ENCODE measurements around the gene SPPL2B. TPM values are rescaled to one million over a fixed set of nuclear protein-coding genes. Genes with fewer than 3 reads are reported as not detected.
A peak's percentile ranks its signal among the peaks of the same experiment; 100 is the strongest.
"Not testable (repeated sequence)": the region's sequence is repeated elsewhere in the genome, so short reads cannot be mapped to it uniquely, and the experiment has no call there.

Gene SPPL2B, protein sequence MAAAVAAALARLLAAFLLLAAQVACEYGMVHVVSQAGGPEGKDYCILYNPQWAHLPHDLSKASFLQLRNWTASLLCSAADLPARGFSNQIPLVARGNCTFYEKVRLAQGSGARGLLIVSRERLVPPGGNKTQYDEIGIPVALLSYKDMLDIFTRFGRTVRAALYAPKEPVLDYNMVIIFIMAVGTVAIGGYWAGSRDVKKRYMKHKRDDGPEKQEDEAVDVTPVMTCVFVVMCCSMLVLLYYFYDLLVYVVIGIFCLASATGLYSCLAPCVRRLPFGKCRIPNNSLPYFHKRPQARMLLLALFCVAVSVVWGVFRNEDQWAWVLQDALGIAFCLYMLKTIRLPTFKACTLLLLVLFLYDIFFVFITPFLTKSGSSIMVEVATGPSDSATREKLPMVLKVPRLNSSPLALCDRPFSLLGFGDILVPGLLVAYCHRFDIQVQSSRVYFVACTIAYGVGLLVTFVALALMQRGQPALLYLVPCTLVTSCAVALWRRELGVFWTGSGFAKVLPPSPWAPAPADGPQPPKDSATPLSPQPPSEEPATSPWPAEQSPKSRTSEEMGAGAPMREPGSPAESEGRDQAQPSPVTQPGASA
- total RNA-seq = 10 to 100 TPM; 58.9 to 68.2 TPM

DNA sequence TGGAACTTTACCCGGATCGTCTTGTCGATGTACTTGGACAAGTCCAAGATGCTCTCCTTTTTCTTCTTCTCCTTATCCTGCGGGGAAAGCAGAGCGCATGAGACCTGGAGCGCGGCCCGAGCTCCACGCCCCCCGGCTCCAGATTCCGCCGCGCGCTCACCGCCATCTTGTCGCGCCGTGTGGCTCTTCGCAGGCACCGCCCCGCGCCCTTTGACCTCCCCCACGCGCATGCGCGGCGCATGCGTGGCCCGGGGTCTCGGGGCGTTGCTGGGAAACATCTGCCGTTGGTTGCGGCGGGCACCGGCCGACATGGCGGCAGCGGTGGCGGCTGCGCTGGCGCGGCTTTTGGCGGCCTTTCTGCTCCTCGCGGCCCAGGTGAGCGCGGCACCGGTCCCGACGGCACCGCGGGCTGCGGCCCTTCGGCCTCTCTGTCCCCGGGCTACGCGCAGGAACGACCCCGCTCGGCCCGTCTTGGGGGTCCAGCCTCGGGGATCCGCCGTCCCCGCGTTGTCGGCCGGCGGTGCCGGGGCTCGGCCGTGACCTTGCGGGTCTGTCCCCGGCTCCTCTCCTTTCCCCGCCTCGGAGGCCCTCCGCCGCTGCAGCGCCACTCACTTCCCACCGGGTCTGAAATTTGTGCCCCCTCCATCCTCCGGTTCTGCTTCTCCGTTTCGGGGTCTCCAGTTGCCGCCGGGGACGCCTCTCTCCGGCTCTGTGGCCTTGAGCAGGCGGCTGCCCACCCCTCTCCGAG is at the start of gene SPPL2B, which contains the start of gene LSM7:
TSS of gene SPPL2B (plus strand) at position 284 of the 748 bp plus-strand sequence. CDS start at position 310, 26 bp downstream.
TSS of gene LSM7 (minus strand) at position 186 of the 748 bp plus-strand sequence. CDS start at position 166, 20 bp downstream.
- no peaks in the 10 kb centered on the region for H3K9me3 Mint-ChIP-seq
- peak within 1 kb of the TSS; percentile 99 for H3K27ac Mint-ChIP-seq
- peaks cover 31% of the 10 kb centered on the region for H3K36me3 Mint-ChIP-seq (ENCODE audit: low read depth)
- H3K4me3 Mint-ChIP-seq = peak within 1 kb of the TSS; percentile 98
- H3K4me1 Mint-ChIP-seq = peaks cover 63% of the 10 kb centered on the region
- CTCF ChIA-PET = interaction anchor here (1.2 kb wide), 1 partner anchor 99 kb away, joined by 4 read pairs; the partner anchor contains the start of gene TIMM13
- peak; percentile 93 for DNase-seq
- POLR2A ChIA-PET = interaction anchor here (1.0 to 2.9 kb wide), 23 partner anchors 9 to 292 kb away, joined by 3 to 16 read pairs (median 7); partner anchors contain the start of genes AP3D1, GADD45B, PLEKHJ1 and TIMM13
- H3K27me3 Mint-ChIP-seq = no peaks in the 10 kb centered on the region

DNA sequence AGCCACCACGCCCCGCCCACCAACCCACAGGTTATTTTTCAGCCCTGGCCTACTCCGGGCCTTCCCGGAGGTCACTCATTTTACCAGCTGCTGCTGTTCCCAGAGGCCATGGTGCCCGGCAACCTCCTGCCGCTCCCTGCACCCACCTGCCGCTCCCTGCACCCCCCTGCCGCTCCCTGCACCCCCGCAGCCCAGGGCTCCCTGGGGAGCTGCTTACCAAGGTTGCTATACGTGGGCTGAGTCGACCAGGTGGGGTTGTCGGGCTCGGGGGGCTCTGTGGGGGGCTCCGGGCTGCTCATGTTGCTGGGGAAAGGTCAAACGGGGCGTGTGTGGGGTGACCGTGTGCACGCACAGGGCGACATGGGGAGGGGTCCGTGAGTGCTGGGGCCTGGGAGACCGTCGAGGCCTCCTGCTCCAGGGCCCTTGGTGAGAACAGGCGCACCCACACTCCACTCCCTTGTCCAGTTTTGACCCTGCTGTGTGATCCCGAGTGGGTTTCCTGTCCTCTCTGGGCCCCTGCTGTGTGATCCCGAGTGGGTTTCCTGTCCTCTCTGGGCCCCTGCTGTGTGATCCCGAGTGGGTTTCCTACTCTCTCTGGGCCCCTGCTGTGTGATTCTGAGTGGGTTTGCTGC is 47.7 kb upstream of the SPPL2B start:
- POLR2A ChIA-PET = interaction anchor here (2.1 to 4.4 kb wide), 2 partner anchors 8 to 11 kb away, joined by 6 to 14 read pairs; no protein-coding TSS in a partner anchor
- H3K9me3 Mint-ChIP-seq = no peaks in the 10 kb centered on the region
- H3K4me1 Mint-ChIP-seq = peaks cover 19% of the 10 kb centered on the region
- H3K4me3 Mint-ChIP-seq = no peak overlapping the region
- no peak overlapping the region for H3K27ac Mint-ChIP-seq
- no peak for DNase-seq
- H3K36me3 Mint-ChIP-seq (ENCODE audit: low read depth) = peaks cover 5% of the 10 kb centered on the region
- peaks cover 6% of the 10 kb centered on the region for H3K27me3 Mint-ChIP-seq
- CTCF ChIA-PET = no interaction called here

DNA sequence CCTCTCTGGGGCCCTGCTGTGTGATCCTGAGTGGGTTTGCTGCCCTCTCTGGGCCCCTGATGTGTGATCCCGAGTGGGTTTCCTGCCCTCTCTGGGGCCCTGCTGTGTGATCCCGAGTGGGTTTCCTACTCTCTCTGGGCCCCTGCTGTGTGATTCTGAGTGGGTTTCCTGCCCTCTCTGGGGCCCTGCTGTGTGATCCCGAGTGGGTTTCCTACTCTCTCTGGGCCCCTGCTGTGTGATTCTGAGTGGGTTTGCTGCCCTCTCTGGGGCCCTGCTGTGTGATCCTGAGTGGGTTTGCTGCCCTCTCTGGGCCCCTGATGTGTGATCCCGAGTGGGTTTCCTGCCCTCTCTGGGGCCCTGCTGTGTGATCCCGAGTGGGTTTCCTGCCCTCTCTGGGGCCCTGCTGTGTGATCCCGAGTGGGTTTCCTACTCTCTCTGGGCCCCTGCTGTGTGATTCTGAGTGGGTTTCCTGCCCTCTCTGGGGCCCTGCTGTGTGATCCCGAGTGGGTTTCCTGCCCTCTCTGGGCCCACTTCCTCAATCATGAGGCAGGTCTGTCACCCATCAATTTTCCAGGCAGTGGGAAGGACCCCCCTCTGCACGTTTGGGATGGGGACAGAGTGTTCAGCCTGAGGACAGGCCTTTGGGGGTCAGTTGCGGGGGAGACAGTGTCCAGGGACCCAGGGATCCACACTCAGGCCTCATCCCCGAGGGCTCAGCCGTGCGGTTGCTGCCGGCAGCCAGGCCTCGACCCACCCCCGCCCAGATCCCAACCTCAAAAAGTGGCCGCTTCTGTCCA is 47.0 kb upstream of the SPPL2B start:
- POLR2A ChIA-PET = interaction anchor here (0.8 to 4.4 kb wide), 3 partner anchors 7 to 46 kb away, joined by 3 to 14 read pairs (median 3); no protein-coding TSS in a partner anchor
- peak overlapping the region; percentile 44 for H3K27ac Mint-ChIP-seq

DNA sequence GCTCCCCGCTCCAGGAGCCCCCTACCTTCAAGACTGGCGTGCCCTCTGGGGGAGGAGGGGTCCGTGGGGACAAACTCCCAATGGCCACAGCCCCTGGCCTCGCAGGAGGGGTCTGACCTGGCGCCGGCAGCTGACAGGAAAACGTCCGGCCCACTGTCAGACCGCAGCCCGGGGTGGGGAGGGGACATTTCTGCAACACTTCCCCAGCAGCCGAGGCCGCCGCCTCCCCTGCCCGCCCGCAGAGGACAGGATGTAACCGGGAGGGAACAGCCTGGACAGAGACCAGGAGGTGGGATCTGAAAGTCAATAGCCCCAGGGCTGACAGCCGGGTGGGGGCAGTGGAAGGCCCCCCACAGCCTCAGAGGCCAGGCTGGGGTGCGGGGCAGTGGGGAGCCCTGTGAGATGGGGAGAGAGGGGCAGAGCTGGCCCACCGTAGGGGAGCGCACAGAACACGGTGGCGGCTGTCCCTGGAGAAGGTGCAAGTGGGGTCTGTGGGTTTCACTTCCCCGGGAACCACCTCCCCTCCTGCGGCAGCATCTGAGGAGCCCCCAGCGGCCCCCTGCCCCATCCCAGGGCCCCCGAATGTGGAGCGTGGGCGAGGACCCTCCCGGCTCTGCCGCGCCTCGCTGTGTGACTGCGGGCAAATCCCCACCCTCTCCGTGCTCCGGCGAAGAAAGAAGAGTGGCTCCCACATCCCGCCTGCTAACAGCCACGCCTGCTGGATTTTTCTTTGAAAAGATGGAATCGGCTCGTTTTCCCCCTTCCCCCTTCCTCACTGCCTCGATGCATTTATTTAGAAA is 46.2 kb upstream of the SPPL2B start, which contains the start of gene PEAK3:
TSS of gene PEAK3 (minus strand) at position 114 of the 800 bp plus-strand sequence. CDS start 1,244 bp downstream, outside the sequence.
- Mint-ChIP-seq H3K4me3 (peak within 1 kb of the TSS; percentile 56), H3K36me3 (ENCODE audit: low read depth) (peaks cover under 1% of the 10 kb centered on the region), H3K4me1 (peaks cover 15% of the 10 kb centered on the region), H3K9me3 (no peaks in the 10 kb centered on the region), H3K27ac (peak within 1 kb of the TSS; percentile 44), H3K27me3 (peaks cover 6% of the 10 kb centered on the region)
- peak; percentile 65 for DNase-seq
- CTCF ChIA-PET = no interaction called here
- POLR2A ChIA-PET = interaction anchor here (0.8 to 1.7 kb wide), 3 partner anchors 24 to 45 kb away, joined by 3 to 5 read pairs (median 3); no protein-coding TSS in a partner anchor

More for the DNA sequence above, 47.0 kb upstream of the SPPL2B start:
- CTCF ChIA-PET; H3K36me3 Mint-ChIP-seq (ENCODE audit: low read depth); DNase-seq; H3K27me3 Mint-ChIP-seq; H3K9me3 Mint-ChIP-seq: not testable (repeated sequence)
- Mint-ChIP-seq H3K4me3 (peak overlapping the region; percentile 56), H3K4me1 (peaks cover 19% of the 10 kb centered on the region)

DNA sequence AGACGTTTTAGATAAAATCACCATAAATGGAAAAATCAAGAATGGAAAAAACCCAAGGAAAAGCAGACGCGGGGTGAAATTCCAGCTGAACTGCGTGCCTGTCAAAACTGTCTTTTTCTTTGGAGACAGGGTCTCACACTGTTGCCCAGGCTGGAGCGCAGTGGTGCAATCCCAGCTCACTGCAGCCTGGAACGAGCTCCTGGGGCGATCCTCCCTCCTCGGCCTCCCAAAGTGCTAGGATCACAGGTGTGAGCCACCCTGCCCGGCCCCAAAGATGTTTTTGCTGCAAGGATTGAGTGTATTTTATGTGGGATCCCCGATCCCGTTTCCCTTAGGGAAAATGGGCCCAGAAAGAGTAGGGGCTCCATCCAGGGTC is 45.6 kb upstream of the SPPL2B start:
- DNase-seq = no peak
- H3K36me3 Mint-ChIP-seq (ENCODE audit: low read depth) = no peaks in the 10 kb centered on the region

DNA sequence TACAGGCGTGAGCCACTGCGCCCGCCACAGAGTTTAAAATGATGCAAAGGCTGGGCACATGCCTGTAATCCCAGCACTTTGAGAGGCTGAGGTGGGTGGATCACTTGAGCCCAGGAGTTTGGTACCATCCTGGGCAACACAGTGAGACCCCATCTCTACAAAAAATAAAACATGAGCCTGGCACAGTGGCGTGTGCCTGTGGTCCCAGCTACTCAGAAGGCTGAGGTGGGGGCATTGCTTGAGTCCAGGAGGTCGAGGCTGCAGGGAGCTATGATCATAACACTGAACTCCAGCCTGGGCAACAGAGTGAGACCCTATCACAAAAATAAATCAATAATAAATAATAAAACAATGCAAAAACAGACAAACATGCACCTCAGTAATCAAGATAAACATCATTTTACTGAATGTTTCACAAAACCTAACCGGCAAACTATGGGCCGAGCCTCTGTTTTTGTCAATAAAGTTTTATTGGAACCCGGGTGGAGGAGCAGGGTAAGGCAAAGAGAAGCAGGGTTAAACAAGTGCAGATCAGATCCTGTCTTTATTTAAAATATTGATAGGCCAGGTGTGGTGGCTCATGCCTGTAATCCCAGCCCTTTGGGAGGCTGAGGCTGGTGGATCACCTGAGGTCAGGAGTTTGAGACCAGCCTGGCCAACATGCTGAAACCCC is 44.5 kb upstream of the SPPL2B start:
- Mint-ChIP-seq H3K27me3 (peaks cover 9% of the 10 kb centered on the region), H3K9me3 (no peaks in the 10 kb centered on the region), H3K4me3 (no peak overlapping the region), H3K4me1 (peaks cover 24% of the 10 kb centered on the region), H3K27ac (no peak overlapping the region), H3K36me3 (ENCODE audit: low read depth) (no peaks in the 10 kb centered on the region)
- DNase-seq = no peak
- POLR2A ChIA-PET = interaction anchor here (0.9 to 1.7 kb wide), 2 partner anchors 14 to 44 kb away, joined by 3 to 5 read pairs; no protein-coding TSS in a partner anchor
- CTCF ChIA-PET = no interaction called here

More for the DNA sequence above, 45.6 kb upstream of the SPPL2B start:
- Mint-ChIP-seq H3K27ac (no peak overlapping the region), H3K4me3 (peak overlapping the region; percentile 15), H3K27me3 (peaks cover 6% of the 10 kb centered on the region), H3K4me1 (peaks cover 15% of the 10 kb centered on the region), H3K9me3 (no peaks in the 10 kb centered on the region)
- POLR2A ChIA-PET = interaction anchor here (0.9 to 1.7 kb wide), 2 partner anchors 13 to 43 kb away, joined by 3 to 5 read pairs; no protein-coding TSS in a partner anchor
- CTCF ChIA-PET = no interaction called here

DNA sequence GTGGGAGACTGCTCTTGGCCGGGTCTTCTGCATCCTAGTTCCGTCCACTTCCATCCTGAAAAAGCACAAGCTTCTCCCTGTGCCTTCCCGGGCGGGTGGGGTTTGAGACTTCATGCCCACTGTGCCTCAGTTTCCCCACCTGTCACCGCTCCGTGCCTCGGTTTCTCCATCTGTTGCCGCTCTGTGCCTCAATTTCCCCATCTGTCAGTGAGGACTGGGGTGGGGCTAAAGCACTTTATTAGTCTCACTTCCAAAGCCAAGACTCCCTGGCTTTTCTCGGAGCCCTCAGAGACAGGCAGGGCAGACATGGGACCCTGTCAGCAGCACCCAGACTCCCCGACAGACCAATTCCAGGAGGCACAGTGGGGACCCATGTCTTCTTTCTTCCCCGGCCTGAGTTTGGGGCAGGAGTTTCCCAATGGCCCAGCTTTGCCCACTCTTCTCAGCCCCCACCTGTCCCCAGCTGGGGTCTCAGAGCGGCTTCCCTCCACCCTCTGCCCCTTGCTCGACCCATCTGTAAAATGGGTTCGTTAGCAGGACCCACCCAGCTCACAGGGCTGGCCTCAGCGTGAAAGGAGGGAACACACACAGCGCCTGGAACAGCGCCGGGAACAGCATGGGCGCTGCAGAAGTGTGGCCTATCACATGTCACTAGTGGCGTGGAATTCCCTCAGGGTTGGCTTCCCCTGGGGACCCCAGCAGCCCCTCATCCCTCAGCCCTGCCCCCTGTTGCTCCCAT is 41.9 kb upstream of the SPPL2B start:
- Mint-ChIP-seq H3K4me1 (peaks cover 38% of the 10 kb centered on the region), H3K27me3 (peaks cover 10% of the 10 kb centered on the region)

DNA sequence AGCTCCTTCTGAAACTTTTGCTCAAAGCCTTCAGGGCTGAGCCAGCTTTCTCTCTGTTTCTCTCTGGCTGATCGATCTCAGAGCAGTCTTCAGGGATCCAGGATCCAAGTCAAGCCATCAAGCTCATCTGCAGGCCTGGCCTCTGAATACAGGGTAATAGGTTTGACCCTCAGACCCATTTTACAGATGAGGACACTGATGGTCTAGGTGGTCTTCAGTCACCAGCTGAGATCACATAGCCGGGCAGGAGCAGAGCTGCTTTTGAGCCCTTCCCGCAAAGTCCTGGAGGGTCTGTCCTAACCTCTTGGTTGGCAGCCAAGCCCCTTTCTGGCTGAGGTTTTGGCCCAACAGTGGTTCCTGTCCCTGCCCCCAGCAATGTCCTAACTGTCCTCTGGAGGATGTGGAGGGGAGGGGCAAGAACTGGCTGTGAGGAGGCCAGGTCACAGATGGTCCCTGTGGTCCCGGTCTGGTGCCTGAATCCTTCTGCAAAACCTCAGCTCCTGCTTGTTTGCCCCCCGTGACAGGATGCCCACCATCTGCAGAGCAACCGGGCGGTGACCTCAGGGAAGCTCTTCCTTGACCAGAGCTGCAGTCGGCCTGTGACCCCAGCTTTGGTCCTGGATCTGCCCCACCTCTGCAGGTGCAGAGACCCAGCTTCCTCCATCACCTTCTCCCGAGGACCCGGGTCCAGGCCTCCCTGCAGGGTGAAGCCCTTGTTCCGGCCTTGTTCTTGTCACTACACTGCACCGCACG is 40.7 kb upstream of the SPPL2B start:
- DNase-seq = no peak
- Mint-ChIP-seq H3K4me1 (peaks cover 30% of the 10 kb centered on the region), H3K9me3 (no peaks in the 10 kb centered on the region), H3K27ac (no peak overlapping the region), H3K27me3 (peaks cover 7% of the 10 kb centered on the region), H3K36me3 (ENCODE audit: low read depth) (peaks cover 8% of the 10 kb centered on the region), H3K4me3 (no peak overlapping the region)
- CTCF ChIA-PET = interaction anchor here (0.7 to 1.4 kb wide), 3 partner anchors 14 to 326 kb away, joined by 3 to 8 read pairs (median 3); no protein-coding TSS in a partner anchor
- POLR2A ChIA-PET = interaction anchor here (0.9 to 3.0 kb wide), 5 partner anchors 9 to 40 kb away, joined by 3 to 17 read pairs (median 7); partner anchors contain the start of genes LSM7 and SPPL2B

More for the DNA sequence above, 41.9 kb upstream of the SPPL2B start:
- H3K9me3 Mint-ChIP-seq = no peaks in the 10 kb centered on the region
- no peak overlapping the region for H3K27ac Mint-ChIP-seq
- ChIA-PET CTCF (no interaction called here), POLR2A (interaction anchor here (0.9 to 3.0 kb wide), 4 partner anchors 8 to 41 kb away, joined by 3 to 14 read pairs (median 5); partner anchors contain the start of genes LSM7 and SPPL2B)
- peaks cover 4% of the 10 kb centered on the region for H3K36me3 Mint-ChIP-seq (ENCODE audit: low read depth)
- DNase-seq = no peak
- no peak overlapping the region for H3K4me3 Mint-ChIP-seq

DNA sequence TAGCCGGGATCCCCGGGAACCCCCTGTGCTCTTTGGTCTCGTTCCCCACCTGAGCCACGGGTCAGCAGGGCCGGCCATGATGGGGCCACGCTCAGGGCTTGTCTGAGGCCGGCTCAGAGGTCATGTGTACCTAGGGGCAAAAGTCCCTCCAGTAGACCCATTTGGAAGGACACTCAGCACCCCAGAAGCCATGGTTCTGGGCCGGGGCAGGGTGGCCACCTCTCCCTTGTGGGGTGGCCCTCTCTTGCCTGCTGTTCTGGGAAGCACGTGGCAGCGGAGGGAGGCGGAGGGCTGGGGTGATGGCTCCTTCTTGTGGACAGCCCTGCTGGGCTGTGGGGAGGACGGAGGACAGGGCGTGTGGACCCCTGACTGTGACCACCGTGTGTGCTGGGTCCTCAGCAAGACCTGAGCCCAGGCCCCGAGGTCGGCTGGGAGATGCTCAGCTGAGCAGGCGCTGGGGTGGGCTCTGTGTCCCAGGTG is 40.1 kb upstream of the SPPL2B start:
- Mint-ChIP-seq H3K27me3 (peaks cover 4% of the 10 kb centered on the region), H3K9me3 (no peaks in the 10 kb centered on the region), H3K36me3 (ENCODE audit: low read depth) (peaks cover 11% of the 10 kb centered on the region), H3K27ac (peak overlapping the region; percentile 94), H3K4me1 (peaks cover 28% of the 10 kb centered on the region), H3K4me3 (peak overlapping the region; percentile 83)
- ChIA-PET CTCF (interaction anchor here (0.7 to 1.4 kb wide), 8 partner anchors 11 to 325 kb away, joined by 3 to 8 read pairs (median 4); partner anchors contain the start of gene TIMM13), POLR2A (interaction anchor here (0.7 to 3.0 kb wide), 11 partner anchors 9 to 139 kb away, joined by 3 to 17 read pairs (median 5); partner anchors contain the start of genes LSM7, PLEKHJ1, SPPL2B and TIMM13)
- DNase-seq = no peak

Data from activated CD4-positive, alpha-beta memory T cell treated with anti-CD3 and anti-CD28 coated beads, Interleukin-2, amount 10 ng/mL, durations not matched to agents 7 days and 5 days (primary cell).